GM12891 (cell line): ENCODE data around the gene LRWD1.

ENCODE experiments used
- POLR2A ChIP-seq: IDR thresholded peaks from 2 replicates; pipeline ENCODE4 v1.6.1; 2011; ENCODE audit warnings: low read depth, low read length, control low read depth
- POLR2AphosphoS5 ChIP-seq: IDR thresholded peaks from 2 replicates; pipeline ENCODE4 v1.6.1; 2011; ENCODE audit warnings: low read depth, low read length, control low read depth
- TAF1 ChIP-seq: IDR thresholded peaks from 2 replicates; pipeline ENCODE4 v1.6.1; 2011; ENCODE audit warnings: low read depth, low read length, control low read depth

- no peak for TF ChIP-seq POLR2A
- no peak for TF ChIP-seq TAF1
- TF ChIP-seq POLR2AphosphoS5: no peak
Measured at GRCh38 chr7:102416406-102416805, 48.4 kb upstream of the LRWD1 start.
